Thoracic aorta (tissue), 2 donors: ENCODE measurements around the gene DHDH. TPM values are rescaled to one million over a fixed set of nuclear protein-coding genes. Genes with fewer than 3 reads are reported as not detected.

Source experiments
- ATAC-seq: fragments of 150-250 bp; one replicate; pipeline ENCODE4 v1.8.0; 2017; ENCODE audit warnings: low read depth; ENCODE audit not compliant: insufficient number of reproducible peaks, low FRiP score
- DNase-seq: peaks from one replicate; pipeline ENCODE4 v3.0.0-alpha.2; 2020; ENCODE audit warnings: low spot score
- H3K27ac ChIP-seq, 2 donors: fragments of 200-600 bp; sonication (generic); 1 replicate in 1 of 2; 2 replicates in 1 of 2; pipeline ENCODE4 v1.5.1; 2016; ENCODE audit warnings: mild to moderate bottlenecking in 2 of 2, moderate library complexity in 2 of 2
- H3K27me3 ChIP-seq: fragments of 200-600 bp; sonication (generic); replicated peaks from 2 replicates; pipeline ENCODE4 v1.6.0; 2016; ENCODE audit warnings: mild to moderate bottlenecking; ENCODE audit not compliant: insufficient read depth
- H3K36me3 ChIP-seq: fragments of 200-600 bp; sonication (generic); one replicate; pipeline ENCODE4 v1.5.1; 2016
- H3K4me1 ChIP-seq, 2 donors: fragments of 200-600 bp; sonication (generic); 1 replicate in 1 of 2; 2 replicates in 1 of 2; pipeline versions ENCODE4 v1.5.1 to v1.6.0; 2016; ENCODE audit warnings: low read depth in 2 of 2, mild to moderate bottlenecking in 1 of 2; ENCODE audit not compliant: control insufficient read depth in 1 of 2
- H3K4me3 ChIP-seq: fragments of 200-600 bp; sonication (generic); 2 replicates; pipeline ENCODE4 v1.5.1; 2016; ENCODE audit warnings: mild to moderate bottlenecking
- H3K9me3 ChIP-seq: fragments of 200-600 bp; sonication (generic); 2 replicates; pipeline ENCODE4 v1.5.1; 2016
- total RNA-seq, 2 donors: library from RNA; depleted of rRNA; stranded (reverse); fragments of >200 nt; gene quantifications; one replicate each; pipeline versions ENCODE4 v1.1.0 to v1.2.3, GENCODE V29; 2016
- TF ChIP-seq, protein P1 (sequence below): fragments of 200-600 bp; sonication (generic); IDR thresholded peaks from one replicate; pipeline ENCODE4 v1.5.1; 2019; ENCODE audit warnings: antibody characterized with exemption

Gene DHDH
- total RNA-seq, 2 donors from 2014 or later, result 3.7 TPM; not detected in 1

DNA sequence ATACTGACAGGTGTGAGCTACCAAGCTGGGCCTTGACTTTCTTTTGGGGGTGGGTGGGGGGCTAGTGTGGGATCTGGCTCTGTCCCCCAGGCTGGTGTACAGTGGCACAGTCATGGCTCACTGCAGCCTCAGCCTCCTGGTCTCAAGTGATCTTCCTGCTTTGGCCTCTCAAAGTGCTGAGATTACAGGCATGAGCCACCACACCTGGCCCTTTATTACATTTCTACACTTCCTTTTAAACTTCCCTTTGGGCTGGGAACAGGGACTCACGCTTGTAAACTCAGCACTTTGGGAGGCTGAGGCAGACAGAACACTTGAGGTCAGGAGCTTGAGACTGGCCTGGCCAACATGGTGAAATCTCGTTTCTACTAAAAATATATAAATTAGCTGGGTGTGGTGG is 43.6 kb downstream of the DHDH start:
- TF ChIP-seq, protein P1, sequence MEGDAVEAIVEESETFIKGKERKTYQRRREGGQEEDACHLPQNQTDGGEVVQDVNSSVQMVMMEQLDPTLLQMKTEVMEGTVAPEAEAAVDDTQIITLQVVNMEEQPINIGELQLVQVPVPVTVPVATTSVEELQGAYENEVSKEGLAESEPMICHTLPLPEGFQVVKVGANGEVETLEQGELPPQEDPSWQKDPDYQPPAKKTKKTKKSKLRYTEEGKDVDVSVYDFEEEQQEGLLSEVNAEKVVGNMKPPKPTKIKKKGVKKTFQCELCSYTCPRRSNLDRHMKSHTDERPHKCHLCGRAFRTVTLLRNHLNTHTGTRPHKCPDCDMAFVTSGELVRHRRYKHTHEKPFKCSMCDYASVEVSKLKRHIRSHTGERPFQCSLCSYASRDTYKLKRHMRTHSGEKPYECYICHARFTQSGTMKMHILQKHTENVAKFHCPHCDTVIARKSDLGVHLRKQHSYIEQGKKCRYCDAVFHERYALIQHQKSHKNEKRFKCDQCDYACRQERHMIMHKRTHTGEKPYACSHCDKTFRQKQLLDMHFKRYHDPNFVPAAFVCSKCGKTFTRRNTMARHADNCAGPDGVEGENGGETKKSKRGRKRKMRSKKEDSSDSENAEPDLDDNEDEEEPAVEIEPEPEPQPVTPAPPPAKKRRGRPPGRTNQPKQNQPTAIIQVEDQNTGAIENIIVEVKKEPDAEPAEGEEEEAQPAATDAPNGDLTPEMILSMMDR, result no peak
- ATAC-seq (no peak), DNase-seq (no peak)
- H3K4me1 ChIP-seq, result peaks cover 16 to 27% of the 10 kb centered on the region in 2 donors
- H3K27me3 ChIP-seq, result no peaks in the 10 kb centered on the region
- H3K36me3 ChIP-seq, result peaks cover 45% of the 10 kb centered on the region
- no peaks in the 10 kb centered on the region for H3K9me3 ChIP-seq
- H3K27ac ChIP-seq, result peak overlapping the region in 1 of 2 donors; percentile 38
- H3K4me3 ChIP-seq, result no peak overlapping the region

DNA sequence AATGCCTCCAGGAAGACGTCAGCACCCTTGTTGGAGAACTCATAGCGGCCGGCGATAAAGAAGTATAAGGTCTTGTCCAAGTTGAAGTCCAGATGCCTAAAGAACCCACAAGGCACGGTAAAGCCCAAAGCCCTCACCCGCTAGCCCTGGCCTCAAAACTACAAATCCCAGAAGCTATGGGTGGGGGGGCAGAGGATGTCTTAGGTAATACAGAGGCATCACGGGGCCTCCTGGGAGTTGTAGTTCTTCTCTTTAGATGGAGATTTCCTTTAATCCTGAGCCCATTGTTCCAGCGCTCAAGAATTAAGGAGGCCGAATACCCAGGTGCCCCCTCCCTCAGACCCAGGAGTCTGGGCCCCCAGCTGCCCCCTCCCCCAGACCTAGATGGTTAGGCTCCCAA is 48.8 kb downstream of the DHDH start:
- Histone ChIP-seq H3K4me1 (peaks cover 16 to 23% of the 10 kb centered on the region in 2 donors), H3K4me3 (no peak overlapping the region), H3K36me3 (peaks cover 59% of the 10 kb centered on the region), H3K27me3 (no peaks in the 10 kb centered on the region), H3K9me3 (no peaks in the 10 kb centered on the region), H3K27ac (no peak overlapping the region)
- ATAC-seq (no peak), DNase-seq (no peak)
- TF ChIP-seq, protein P1, result no peak

- Histone ChIP-seq H3K4me3 (no peak overlapping the region), H3K4me1 (peaks cover 0 to 14% of the 10 kb centered on the region in 2 donors), H3K36me3 (peaks cover 71% of the 10 kb centered on the region), H3K27ac (no peak overlapping the region), H3K9me3 (no peaks in the 10 kb centered on the region), H3K27me3 (no peaks in the 10 kb centered on the region)
- no peak for DNase-seq
- TF ChIP-seq, protein P1, result no peak
- no peak for ATAC-seq
Measured at GRCh38 chr19:48985711-48986110, 52.2 kb downstream of the DHDH start.

GRCh38 chr19:48986211-48986610 is 52.7 kb downstream of the DHDH start:
- TF ChIP-seq, protein P1, result no peak
- no peak for DNase-seq
- Histone ChIP-seq H3K36me3 (peaks cover 68% of the 10 kb centered on the region), H3K27ac (no peak overlapping the region), H3K27me3 (no peaks in the 10 kb centered on the region), H3K4me1 (peaks cover 3 to 19% of the 10 kb centered on the region in 2 donors), H3K4me3 (no peak overlapping the region), H3K9me3 (no peaks in the 10 kb centered on the region)
- no peak for ATAC-seq

- TF ChIP-seq, protein P1, result no peak
- no peaks in the 10 kb centered on the region for H3K9me3 ChIP-seq
- no peak overlapping the region for H3K27ac ChIP-seq
- no peak overlapping the region for H3K4me3 ChIP-seq
- H3K36me3 ChIP-seq, result peaks cover 58% of the 10 kb centered on the region
- peaks cover 11 to 27% of the 10 kb centered on the region in 2 donors for H3K4me1 ChIP-seq
- H3K27me3 ChIP-seq, result no peaks in the 10 kb centered on the region
- DNase-seq (no peak), ATAC-seq (no peak)
Measured at GRCh38 chr19:48987323-48987722, 53.8 kb downstream of the DHDH start.
